IPS-18c (cell line): ENCODE measurements around the gene AKAP6.

Experiments used
- H3K4me3 ChIP-seq: 2 replicates; pipeline ENCODE4 v1.7.0; 2013; ENCODE audit warnings: low read depth, mild to moderate bottlenecking, low read length, moderate library complexity; ENCODE audit not compliant: insufficient read depth
- H3K9me3 ChIP-seq: one replicate; pipeline ENCODE4 v1.6.1; 2013; ENCODE audit warnings: mild to moderate bottlenecking, low read length, moderate library complexity; ENCODE audit not compliant: control insufficient read depth, insufficient read depth

The AKAP6 gene

GRCh38 chr14:32728976-32729375, 399.9 kb downstream of the AKAP6 start:
- Histone ChIP-seq H3K9me3 (no peaks in the 10 kb centered on the region), H3K4me3 (no peak overlapping the region)

GRCh38 chr14:32731249-32731648, 402.2 kb downstream of the AKAP6 start:
- Histone ChIP-seq H3K4me3 (no peak overlapping the region), H3K9me3 (no peaks in the 10 kb centered on the region)

GRCh38 chr14:32733015-32733414, 403.9 kb downstream of the AKAP6 start:
- H3K9me3 ChIP-seq = no peaks in the 10 kb centered on the region
- H3K4me3 ChIP-seq = no peak overlapping the region

- Histone ChIP-seq H3K9me3 (no peaks in the 10 kb centered on the region), H3K4me3 (no peak overlapping the region)
Observed at GRCh38 chr14:32734261-32734660, 405.2 kb downstream of the AKAP6 start.

GRCh38 chr14:32737621-32738020, 408.5 kb downstream of the AKAP6 start:
- H3K4me3 ChIP-seq = no peak overlapping the region
- no peaks in the 10 kb centered on the region for H3K9me3 ChIP-seq

GRCh38 chr14:32738206-32738871, 409.2 kb downstream of the AKAP6 start:
- no peaks in the 10 kb centered on the region for H3K9me3 ChIP-seq

GRCh38 chr14:32744811-32745445, 415.8 kb downstream of the AKAP6 start:
- no peaks in the 10 kb centered on the region for H3K9me3 ChIP-seq
- H3K4me3 ChIP-seq = no peak overlapping the region

More at GRCh38 chr14:32738206-32738871, 409.2 kb downstream of the AKAP6 start:
- H3K4me3 ChIP-seq = no peak overlapping the region

GRCh38 chr14:32754209-32754608, 425.1 kb downstream of the AKAP6 start:
- peaks cover 2% of the 10 kb centered on the region for H3K9me3 ChIP-seq
- H3K4me3 ChIP-seq = no peak overlapping the region

- no peak overlapping the region for H3K4me3 ChIP-seq
- peaks cover 2% of the 10 kb centered on the region for H3K9me3 ChIP-seq
Observed at GRCh38 chr14:32756173-32756572, 427.1 kb downstream of the AKAP6 start.

- Histone ChIP-seq H3K9me3 (peaks cover 2% of the 10 kb centered on the region), H3K4me3 (no peak overlapping the region)
Observed at GRCh38 chr14:32756775-32757174, 427.7 kb downstream of the AKAP6 start.

GRCh38 chr14:32757568-32757967, 428.5 kb downstream of the AKAP6 start:
- H3K4me3 ChIP-seq = no peak overlapping the region
- H3K9me3 ChIP-seq = peaks cover 2% of the 10 kb centered on the region

- Histone ChIP-seq H3K4me3 (no peak overlapping the region), H3K9me3 (no peaks in the 10 kb centered on the region)
Observed at GRCh38 chr14:32761381-32761968, 432.4 kb downstream of the AKAP6 start.

- Histone ChIP-seq H3K9me3 (no peaks in the 10 kb centered on the region), H3K4me3 (no peak overlapping the region)
Observed at GRCh38 chr14:32762886-32763285, 433.8 kb downstream of the AKAP6 start.

GRCh38 chr14:32763673-32764072, 434.6 kb downstream of the AKAP6 start:
- Histone ChIP-seq H3K9me3 (no peaks in the 10 kb centered on the region), H3K4me3 (no peak overlapping the region)

- no peaks in the 10 kb centered on the region for H3K9me3 ChIP-seq
- no peak overlapping the region for H3K4me3 ChIP-seq
Observed at GRCh38 chr14:32764131-32764530, 435.0 kb downstream of the AKAP6 start.

GRCh38 chr14:32770422-32770821, 441.3 kb downstream of the AKAP6 start:
- Histone ChIP-seq H3K4me3 (no peak overlapping the region), H3K9me3 (no peaks in the 10 kb centered on the region)

GRCh38 chr14:32774214-32774613, 445.1 kb downstream of the AKAP6 start:
- Histone ChIP-seq H3K9me3 (no peaks in the 10 kb centered on the region), H3K4me3 (no peak overlapping the region)

GRCh38 chr14:32779840-32780239, 450.7 kb downstream of the AKAP6 start:
- H3K9me3 ChIP-seq = no peaks in the 10 kb centered on the region
- no peak overlapping the region for H3K4me3 ChIP-seq
